DND-41 (cell line): ENCODE results near the gene MBOAT7.

ENCODE experiments used
- ATAC-seq: fragments of 200-7000 bp; cut with Tn5 transposase; 3 replicates; pipeline ENCODE4 v1.9.1; 2021; ENCODE audit warnings: low read depth; ENCODE audit not compliant: insufficient read depth
- DNase-seq: peaks from one replicate; pipeline ENCODE4 v3.0.0-alpha.2; 2020
- H2AFZ ChIP-seq: 2 replicates; pipeline ENCODE4 v1.6.0; 2012; ENCODE audit warnings: low read depth, low read length
- H3K27ac ChIP-seq: 2 replicates; pipeline ENCODE4 v1.5.1; 2012; ENCODE audit warnings: low read length, inconsistent platforms
- H3K27me3 ChIP-seq: fragments of 200-600 bp; sonication (generic); 2 replicates; pipeline ENCODE4 v1.6.0; 2012; ENCODE audit warnings: low read length, mild to moderate bottlenecking, inconsistent platforms; ENCODE audit not compliant: insufficient read depth, poor library complexity
- H3K36me3 ChIP-seq: 2 replicates; pipeline ENCODE4 v1.5.1; 2012; ENCODE audit warnings: low read length, inconsistent platforms; ENCODE audit not compliant: insufficient read depth
- H3K4me1 ChIP-seq: 2 replicates; pipeline ENCODE4 v1.5.1; 2012; ENCODE audit warnings: mild to moderate bottlenecking, low read length; ENCODE audit not compliant: insufficient read depth
- H3K4me2 ChIP-seq: 2 replicates; pipeline ENCODE4 v1.6.0; 2012; ENCODE audit warnings: mild to moderate bottlenecking, moderate library complexity, low read length, inconsistent platforms; ENCODE audit not compliant: insufficient read depth
- H3K4me3 ChIP-seq, 2 experiments: fragments of 200-600 bp in 1 of 2; shearing (Covaris generic) in 1 of 2; 2 replicates each; pipeline ENCODE4 v1.5.1; 2012 to 2016; ENCODE audit warnings: inconsistent platforms in 2 of 2, low read length in 2 of 2, mild to moderate bottlenecking in 2 of 2, low read depth in 1 of 2, moderate library complexity in 1 of 2
- H3K79me2 ChIP-seq: 2 replicates; pipeline ENCODE4 v1.6.0; 2012; ENCODE audit warnings: low read length, inconsistent platforms; ENCODE audit not compliant: insufficient read depth
- H3K9ac ChIP-seq: 2 replicates; pipeline ENCODE4 v1.6.0; 2012; ENCODE audit warnings: low read depth, mild to moderate bottlenecking, inconsistent platforms, low read length, moderate library complexity
- H3K9me3 ChIP-seq: 2 replicates; pipeline ENCODE4 v1.5.1; 2012; ENCODE audit warnings: low read length, moderate library complexity, mild to moderate bottlenecking, inconsistent platforms; ENCODE audit not compliant: insufficient read depth, severe bottlenecking
- H4K20me1 ChIP-seq: 2 replicates; pipeline ENCODE4 v1.6.0; 2012; ENCODE audit warnings: low read length; ENCODE audit not compliant: insufficient read depth
- CTCF ChIP-seq: IDR thresholded peaks from 2 replicates; pipeline ENCODE4 v1.5.1; 2012; ENCODE audit warnings: borderline replicate concordance, low read length, moderate library complexity, mild to moderate bottlenecking; ENCODE audit not compliant: poor library complexity, severe bottlenecking; ENCODE audit errors: extremely low read depth
- EZH2 ChIP-seq: IDR thresholded peaks from 3 replicates; pipeline ENCODE4 v1.6.1; 2012; ENCODE audit warnings: borderline replicate concordance, low read depth, mild to moderate bottlenecking, moderate library complexity, low read length, inconsistent platforms; ENCODE audit not compliant: severe bottlenecking

MBOAT7 gene

GRCh38 chr19:54125713-54126112 is 63.7 kb downstream of the MBOAT7 start:
- Histone ChIP-seq H3K27me3 (no peaks in the 10 kb centered on the region), H3K9me3 (no peaks in the 10 kb centered on the region), H3K4me3 (no peak overlapping the region), H3K27ac (no peak overlapping the region), H3K4me1 (no peaks in the 10 kb centered on the region), H3K36me3 (peaks cover 88% of the 10 kb centered on the region), H3K79me2 (no peaks in the 10 kb centered on the region), H2AFZ (no peak overlapping the region), H3K9ac (no peak overlapping the region), H4K20me1 (peaks cover 12% of the 10 kb centered on the region), H3K4me2 (no peak overlapping the region)
- ATAC-seq (0 out of 3 replicates have a peak, but pooled peaks have one; percentile 14), DNase-seq (no peak)
- no peak for TF ChIP-seq CTCF
- TF ChIP-seq EZH2 = no peak

DNA sequence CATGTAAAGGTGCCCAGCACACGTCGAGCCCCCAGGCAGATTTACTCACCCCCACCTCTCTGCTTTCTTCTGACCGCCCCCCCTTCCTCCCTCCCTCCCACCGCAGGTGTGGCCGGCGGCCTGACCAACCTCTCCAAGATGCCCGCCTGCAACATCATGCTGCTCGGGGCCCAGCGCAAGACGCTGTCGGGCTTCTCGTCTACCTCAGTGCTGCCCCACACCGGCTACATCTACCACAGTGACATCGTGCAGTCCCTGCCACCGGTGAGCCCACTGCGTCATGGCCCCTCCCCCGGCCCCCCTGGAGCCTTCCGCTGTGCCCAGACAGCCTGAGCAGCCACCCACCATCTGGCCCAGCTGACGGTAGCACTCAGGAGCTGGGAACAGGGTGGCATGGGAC is 65.0 kb downstream of the MBOAT7 start:
- Histone ChIP-seq H3K4me3 (no peak overlapping the region), H3K9ac (no peak overlapping the region), H2AFZ (no peak overlapping the region), H3K4me1 (no peaks in the 10 kb centered on the region), H3K79me2 (no peaks in the 10 kb centered on the region), H3K27me3 (no peaks in the 10 kb centered on the region), H3K27ac (no peak overlapping the region), H4K20me1 (peaks cover 12% of the 10 kb centered on the region), H3K9me3 (no peaks in the 10 kb centered on the region), H3K36me3 (peaks cover 94% of the 10 kb centered on the region), H3K4me2 (no peak overlapping the region)
- ATAC-seq (no peak), DNase-seq (no peak)
- no peak for TF ChIP-seq EZH2
- TF ChIP-seq CTCF = no peak

GRCh38 chr19:54123682-54124081 is 65.7 kb downstream of the MBOAT7 start:
- no peak for TF ChIP-seq CTCF
- TF ChIP-seq EZH2 = no peak
- H3K9ac ChIP-seq = no peak overlapping the region
- H3K27me3 ChIP-seq = no peaks in the 10 kb centered on the region
- H3K9me3 ChIP-seq = no peaks in the 10 kb centered on the region
- no peaks in the 10 kb centered on the region for H3K79me2 ChIP-seq
- H3K36me3 ChIP-seq = peaks cover 90% of the 10 kb centered on the region
- DNase-seq = no peak
- H3K4me2 ChIP-seq = no peak overlapping the region
- no peak overlapping the region for H3K4me3 ChIP-seq
- H4K20me1 ChIP-seq = peaks cover 7% of the 10 kb centered on the region
- H3K4me1 ChIP-seq = no peaks in the 10 kb centered on the region
- H2AFZ ChIP-seq = no peak overlapping the region
- no peak overlapping the region for H3K27ac ChIP-seq
- ATAC-seq = no peak
